ENCODE data around the gene MGAT1.
A peak's percentile ranks its signal among the peaks of the same experiment; 100 is the strongest.
"Not testable (repeated sequence)": the region's sequence is repeated elsewhere in the genome, so short reads cannot be mapped to it uniquely, and the experiment has no call there.

MGAT1 gene

DNA sequence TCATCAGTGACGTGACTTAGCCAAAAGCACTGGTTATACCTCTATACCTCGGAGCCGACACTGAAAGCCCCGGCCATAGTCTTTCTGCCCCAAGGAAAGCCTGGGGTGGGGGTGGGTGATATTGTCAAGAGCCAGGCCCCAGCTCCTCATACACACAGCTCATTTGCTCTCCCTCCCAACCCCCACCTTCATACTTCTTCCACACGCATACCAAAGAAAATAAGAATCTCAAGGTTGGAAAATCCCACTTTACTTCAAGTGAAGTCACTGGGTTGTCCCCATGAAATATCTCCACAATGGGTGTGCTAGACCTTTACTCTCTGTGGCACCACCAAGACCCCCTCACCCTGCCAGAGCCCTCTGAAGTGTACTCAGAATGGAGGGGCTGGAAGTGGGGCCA lies 27.1 kb upstream of the MGAT1 start:
- no peak for TF ChIP-seq EZH2 (IDR thresholded peaks at IDR 0.05; ENCODE audit: borderline replicate concordance, low read depth, low read length, severe bottlenecking)
- TF ChIP-seq CTCF (IDR thresholded peaks at IDR 0.05; ENCODE audit: borderline replicate concordance, extremely low read depth, low read length, poor library complexity, severe bottlenecking) = no peak
- Histone ChIP-seq H3K79me2 (ENCODE audit: insufficient read depth, low read length) (peaks cover 36% of the 10 kb centered on the region), H2AFZ (ENCODE audit: low read depth, low read length) (no peak overlapping the region), H3K4me2 (ENCODE audit: insufficient read depth, low read length) (peak overlapping the region; percentile 70), H3K4me1 (ENCODE audit: insufficient read depth, low read length) (peaks cover 34% of the 10 kb centered on the region), H3K4me3 (ENCODE audit: low read depth in 1 of 2, low read length in 2 of 2) (peak overlapping the region in 1 of 2 experiments; percentile 89; a peak in 2 of 4 replicates), H4K20me1 (ENCODE audit: insufficient read depth, low read length) (no peaks in the 10 kb centered on the region), H3K27me3 (ENCODE audit: insufficient read depth, low read length, poor library complexity) (no peaks in the 10 kb centered on the region), H3K9me3 (ENCODE audit: insufficient read depth, low read length, severe bottlenecking) (peaks cover 11% of the 10 kb centered on the region), H3K9ac (ENCODE audit: low read depth, low read length) (no peak overlapping the region), H3K36me3 (ENCODE audit: insufficient read depth, low read length) (peaks cover 16% of the 10 kb centered on the region), H3K27ac (ENCODE audit: low read length) (no peak overlapping the region)
- DNase-seq (no peak), ATAC-seq (ENCODE audit: insufficient read depth, low read depth) (no peak)

- not testable (repeated sequence) for H3K27me3 ChIP-seq (ENCODE audit: insufficient read depth, low read length, poor library complexity); H3K9ac ChIP-seq (ENCODE audit: low read depth, low read length); H3K27ac ChIP-seq (ENCODE audit: low read length); H2AFZ ChIP-seq (ENCODE audit: low read depth, low read length); DNase-seq; H3K4me3 ChIP-seq (ENCODE audit: low read depth in 1 of 2, low read length in 2 of 2); H3K36me3 ChIP-seq (ENCODE audit: insufficient read depth, low read length); ATAC-seq (ENCODE audit: insufficient read depth, low read depth); H3K4me2 ChIP-seq (ENCODE audit: insufficient read depth, low read length); H4K20me1 ChIP-seq (ENCODE audit: insufficient read depth, low read length)
- peaks cover 36% of the 10 kb centered on the region for H3K79me2 ChIP-seq (ENCODE audit: insufficient read depth, low read length)
- peaks cover 11% of the 10 kb centered on the region for H3K9me3 ChIP-seq (ENCODE audit: insufficient read depth, low read length, severe bottlenecking)
- H3K4me1 ChIP-seq (ENCODE audit: insufficient read depth, low read length) = peaks cover 34% of the 10 kb centered on the region
These were observed 26.3 kb upstream of the MGAT1 start for GRCh38 chr5:180828756-180829531.

DNA sequence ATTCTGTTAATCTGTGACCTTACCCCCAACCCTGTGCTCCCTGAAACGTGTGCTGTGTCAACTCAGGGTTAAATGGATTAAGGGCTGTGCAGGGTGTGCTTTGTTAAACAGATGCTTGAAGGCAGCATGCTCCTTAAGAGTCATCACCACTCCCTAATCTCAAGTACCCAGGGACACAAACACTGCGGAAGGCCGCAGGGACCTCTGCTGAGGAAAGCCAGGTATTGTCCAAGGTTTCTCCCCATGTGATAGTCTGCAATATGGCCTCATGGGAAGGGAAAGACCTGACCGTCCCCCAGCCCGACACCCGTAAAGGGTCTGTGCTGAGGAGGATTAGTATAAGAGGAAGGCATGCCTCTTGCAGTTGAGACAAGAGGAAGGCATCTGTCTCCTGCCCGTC lies 24.8 kb upstream of the MGAT1 start:
- not testable (repeated sequence) for H2AFZ ChIP-seq (ENCODE audit: low read depth, low read length); H3K27ac ChIP-seq (ENCODE audit: low read length); H3K4me3 ChIP-seq (ENCODE audit: low read depth in 1 of 2, low read length in 2 of 2); H3K27me3 ChIP-seq (ENCODE audit: insufficient read depth, low read length, poor library complexity); H3K9ac ChIP-seq (ENCODE audit: low read depth, low read length); DNase-seq; ATAC-seq (ENCODE audit: insufficient read depth, low read depth); H3K4me2 ChIP-seq (ENCODE audit: insufficient read depth, low read length); H4K20me1 ChIP-seq (ENCODE audit: insufficient read depth, low read length); H3K36me3 ChIP-seq (ENCODE audit: insufficient read depth, low read length)
- peaks cover 11% of the 10 kb centered on the region for H3K9me3 ChIP-seq (ENCODE audit: insufficient read depth, low read length, severe bottlenecking)
- peaks cover 23% of the 10 kb centered on the region for H3K4me1 ChIP-seq (ENCODE audit: insufficient read depth, low read length)
- H3K79me2 ChIP-seq (ENCODE audit: insufficient read depth, low read length) = peaks cover 25% of the 10 kb centered on the region

GRCh38 chr5:180825768-180826525 lies 23.3 kb upstream of the MGAT1 start:
- H2AFZ ChIP-seq (ENCODE audit: low read depth, low read length) = no peak overlapping the region
- peaks cover 10% of the 10 kb centered on the region for H3K36me3 ChIP-seq (ENCODE audit: insufficient read depth, low read length)
- H3K4me3 ChIP-seq (ENCODE audit: low read depth in 1 of 2, low read length in 2 of 2) = no peak overlapping the region
- DNase-seq (no peak), ATAC-seq (ENCODE audit: insufficient read depth, low read depth) (no peak)
- peaks cover 12% of the 10 kb centered on the region for H3K79me2 ChIP-seq (ENCODE audit: insufficient read depth, low read length)
- H3K27ac ChIP-seq (ENCODE audit: low read length) = no peak overlapping the region
- H3K27me3 ChIP-seq (ENCODE audit: insufficient read depth, low read length, poor library complexity) = no peaks in the 10 kb centered on the region
- H3K9me3 ChIP-seq (ENCODE audit: insufficient read depth, low read length, severe bottlenecking) = peaks cover 11% of the 10 kb centered on the region
- TF ChIP-seq EZH2 (IDR thresholded peaks at IDR 0.05; ENCODE audit: borderline replicate concordance, low read depth, low read length, severe bottlenecking) = no peak
- no peak for TF ChIP-seq CTCF (IDR thresholded peaks at IDR 0.05; ENCODE audit: borderline replicate concordance, extremely low read depth, low read length, poor library complexity, severe bottlenecking)
- no peak overlapping the region for H3K9ac ChIP-seq (ENCODE audit: low read depth, low read length)
- H3K4me2 ChIP-seq (ENCODE audit: insufficient read depth, low read length) = no peak overlapping the region
- peaks cover 14% of the 10 kb centered on the region for H3K4me1 ChIP-seq (ENCODE audit: insufficient read depth, low read length)
- no peaks in the 10 kb centered on the region for H4K20me1 ChIP-seq (ENCODE audit: insufficient read depth, low read length)
